Activated naive CD4-positive, alpha-beta T cell treated with anti-CD3 and anti-CD28 coated beads for 36 hours (primary cell): ENCODE results near the gene SLC4A9. TPM values are rescaled to one million over a fixed set of nuclear protein-coding genes. Genes with fewer than 3 reads are reported as not detected.
"Not testable (repeated sequence)": the region's sequence is repeated elsewhere in the genome, so short reads cannot be mapped to it uniquely, and the experiment has no call there.

Source experiments
- CTCF ChIA-PET: fragments of 350-600 bp; sonication (Branson Sonifier 250); formaldehyde crosslinking; loops from one replicate; lab custom pipeline; 2021; ENCODE audit warnings: antibody characterized with exemption; lab: Charles Lee
- DNase-seq: peaks from one replicate; pipeline ENCODE4 v3.0.0-alpha.2; 2020
- H3K27ac Mint-ChIP-seq: one replicate; pipeline ENCODE4 v1.8.0; 2021; ENCODE audit warnings: mild to moderate bottlenecking, mixed read lengths
- H3K27me3 Mint-ChIP-seq: one replicate; pipeline ENCODE4 v1.8.0; 2021; ENCODE audit warnings: low read depth, mixed read lengths
- H3K36me3 Mint-ChIP-seq: one replicate; pipeline ENCODE4 v1.8.0; 2021; ENCODE audit warnings: low read depth, mixed read lengths
- H3K4me1 Mint-ChIP-seq: one replicate; pipeline ENCODE4 v1.8.0; 2021; ENCODE audit warnings: low read depth, mixed read lengths
- H3K4me3 Mint-ChIP-seq: one replicate; pipeline ENCODE4 v1.8.0; 2021; ENCODE audit warnings: mild to moderate bottlenecking, moderate library complexity, mixed read lengths
- H3K9me3 Mint-ChIP-seq: one replicate; pipeline ENCODE4 v1.8.0; 2021; ENCODE audit warnings: mixed read lengths
- intact Hi-C: fragments of 100-400 bp; cut with micrococcal nuclease; formaldehyde crosslinking; loops from one replicate; pipeline ENCODE4 v1.15.1; 2023
- total RNA-seq, 2 experiments: library from RNA; stranded (reverse); gene quantifications; one replicate each; pipeline ENCODE4 v1.2.3, GENCODE V29; 2021

Gene SLC4A9
- total RNA-seq, 2 experiments from 2014 or later = 0.07 to 0.12 TPM

DNA sequence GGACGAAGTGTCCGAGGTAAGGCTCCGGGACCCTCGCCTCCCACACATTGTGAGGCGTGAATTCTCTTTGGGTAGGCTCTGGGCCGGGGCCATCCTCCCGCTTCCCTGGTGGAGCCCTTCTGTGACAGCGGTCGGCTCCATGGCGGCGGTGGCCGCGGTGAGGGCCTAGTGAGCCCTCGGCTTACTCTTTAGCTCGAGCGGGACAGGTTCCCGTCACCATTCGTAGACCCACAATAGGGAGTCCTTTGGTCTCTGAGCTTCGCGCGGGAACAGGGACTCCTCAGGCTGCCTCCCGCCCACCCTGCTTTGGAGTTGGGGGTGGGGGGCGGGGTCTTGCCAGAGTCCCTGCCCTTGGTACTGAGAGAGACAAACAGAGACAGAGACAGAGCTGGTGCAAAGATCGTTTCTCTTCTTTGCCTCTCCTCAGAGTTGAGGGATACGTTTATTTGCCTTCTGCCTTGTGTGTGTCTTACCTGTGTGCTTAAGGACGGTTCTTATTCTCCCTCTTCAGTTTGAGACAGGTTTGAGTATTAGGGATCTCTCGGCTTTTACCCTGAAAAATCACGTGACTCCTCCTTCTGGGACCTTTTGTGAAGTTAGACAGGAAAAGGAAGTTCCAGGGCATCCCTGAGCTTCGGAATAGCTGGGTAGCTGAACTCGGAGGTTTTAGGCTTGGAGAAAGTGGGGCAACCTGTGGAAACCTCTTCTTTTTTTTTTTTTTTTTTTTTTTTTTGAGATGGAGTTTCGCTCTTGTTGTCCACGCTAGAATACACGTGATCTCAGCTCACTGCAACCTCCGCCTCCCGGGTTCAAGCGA, 42.5 kb downstream of the SLC4A9 start:
- Mint-ChIP-seq H3K36me3 (peaks cover 11% of the 10 kb centered on the region), H3K4me1 (peaks cover 39% of the 10 kb centered on the region), H3K9me3 (no peaks in the 10 kb centered on the region), H3K4me3 (no peak overlapping the region), H3K27ac (no peak overlapping the region), H3K27me3 (no peaks in the 10 kb centered on the region)
- intact Hi-C loops = loop anchor here (5.0 kb wide), 3 partner anchors 295 to 1215 kb away; partner anchors contain the start of genes DIAPH1 and UBE2D2
- CTCF ChIA-PET = interaction anchor here (0.7 to 2.4 kb wide), 6 partner anchors 29 to 243 kb away, joined by 3 to 18 read pairs (median 4); partner anchors contain the start of genes CD14 and EIF4EBP3
- DNase-seq = peak; percentile 49

DNA sequence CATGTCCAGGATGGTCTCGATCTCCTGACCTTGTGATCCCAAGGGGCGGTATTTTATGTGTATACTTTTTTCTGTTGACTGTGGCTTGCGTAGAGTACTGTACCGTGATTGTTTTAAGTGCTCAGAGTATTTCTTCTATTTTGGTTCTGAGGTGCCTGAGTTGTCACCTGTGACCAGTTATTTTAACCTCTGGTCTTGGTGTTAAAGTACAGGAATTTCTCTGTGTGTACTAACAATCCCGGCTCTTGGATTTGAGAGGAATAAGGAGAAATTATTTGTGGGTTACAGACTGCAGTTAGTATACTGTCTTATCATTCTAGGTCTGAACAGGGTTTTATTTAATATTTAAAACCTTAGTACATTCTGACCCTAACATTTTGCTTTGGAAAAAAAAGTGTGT, 43.6 kb downstream of the SLC4A9 start:
- H3K27ac Mint-ChIP-seq = peak overlapping the region; percentile 53
- H3K4me1 Mint-ChIP-seq = peaks cover 44% of the 10 kb centered on the region
- H3K9me3 Mint-ChIP-seq = no peaks in the 10 kb centered on the region
- H3K4me3 Mint-ChIP-seq = no peak overlapping the region
- CTCF ChIA-PET = interaction anchor here (0.7 kb wide), 4 partner anchors 15 to 236 kb away, joined by 3 to 6 read pairs (median 3); no protein-coding TSS in a partner anchor
- intact Hi-C loops = loop anchor here (5.0 kb wide), 3 partner anchors 296 to 1214 kb away; partner anchors contain the start of genes DIAPH1 and UBE2D2
- H3K27me3 Mint-ChIP-seq = no peaks in the 10 kb centered on the region
- H3K36me3 Mint-ChIP-seq = peaks cover 11% of the 10 kb centered on the region
- DNase-seq = no peak

DNA sequence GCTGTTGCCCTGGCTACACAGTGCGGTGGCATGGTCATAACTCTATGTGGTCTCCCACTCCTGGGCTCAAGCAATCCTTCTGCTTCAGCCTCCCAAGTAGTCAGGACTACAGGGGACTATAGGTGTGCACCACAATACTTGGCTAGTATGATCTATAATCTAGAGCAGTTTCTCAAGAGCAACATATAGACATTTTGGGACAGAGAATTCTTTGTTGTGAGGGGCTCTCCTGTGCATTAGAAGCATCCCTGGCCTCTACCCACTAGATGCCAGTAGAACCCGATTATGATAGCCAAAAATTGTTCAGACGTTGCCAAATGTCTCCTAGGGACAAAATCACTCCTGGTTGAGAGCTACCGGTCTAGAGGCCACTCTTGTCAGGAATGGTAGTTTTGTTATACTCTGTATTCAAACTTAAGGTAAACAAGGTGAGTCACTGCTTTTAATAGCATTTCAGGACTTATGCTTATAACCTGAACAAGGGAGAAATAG, 48.8 kb downstream of the SLC4A9 start:
- Mint-ChIP-seq H3K4me1 (peaks cover 52% of the 10 kb centered on the region), H3K27me3 (no peaks in the 10 kb centered on the region), H3K36me3 (peaks cover 6% of the 10 kb centered on the region), H3K4me3 (no peak overlapping the region), H3K9me3 (no peaks in the 10 kb centered on the region), H3K27ac (peak overlapping the region; percentile 8)
- no peak for DNase-seq
- intact Hi-C loops = no loop called here
- CTCF ChIA-PET = no interaction called here

DNA sequence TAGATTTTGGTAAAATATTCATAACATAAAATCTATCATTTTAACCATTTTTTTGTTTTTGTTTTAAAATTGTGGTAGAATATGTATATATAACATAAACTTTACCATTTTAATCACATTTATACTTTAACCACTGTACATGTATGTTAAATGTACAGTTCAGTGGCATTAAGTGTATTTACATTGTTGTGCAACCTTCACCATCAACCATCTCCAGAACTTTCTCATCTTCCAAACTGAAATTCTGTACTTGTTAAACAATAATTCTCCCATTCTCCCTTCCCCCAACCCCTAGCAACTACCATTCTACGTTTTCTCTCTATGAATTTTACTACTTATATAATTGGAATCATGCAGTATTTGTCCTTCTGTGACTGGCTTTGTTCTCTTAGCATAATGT, 53.2 kb downstream of the SLC4A9 start:
- no peak for DNase-seq
- intact Hi-C loops = no loop called here
- H3K27ac Mint-ChIP-seq = no peak overlapping the region
- no peaks in the 10 kb centered on the region for H3K9me3 Mint-ChIP-seq
- H3K4me3 Mint-ChIP-seq = no peak overlapping the region
- peaks cover 12% of the 10 kb centered on the region for H3K36me3 Mint-ChIP-seq
- H3K27me3 Mint-ChIP-seq = no peaks in the 10 kb centered on the region
- H3K4me1 Mint-ChIP-seq = peaks cover 36% of the 10 kb centered on the region
- CTCF ChIA-PET = no interaction called here

DNA sequence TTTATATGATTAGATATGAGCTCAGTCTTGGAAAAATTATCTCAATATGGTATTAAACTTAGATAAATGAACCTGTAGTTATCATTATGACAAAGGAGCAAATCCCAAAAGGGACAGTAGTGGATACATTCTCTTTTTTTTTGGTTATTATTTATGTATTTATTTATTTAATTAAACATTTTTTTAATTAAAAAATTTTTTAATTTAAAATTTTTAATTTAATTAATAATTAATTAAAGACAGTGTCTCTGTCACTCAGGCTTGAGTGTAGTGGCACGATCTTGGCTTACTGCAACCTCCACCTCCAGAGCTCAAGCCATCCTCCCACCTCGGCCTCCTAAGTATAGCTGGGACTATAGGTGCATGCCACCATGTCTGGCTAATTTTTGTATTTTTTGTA, 57.2 kb downstream of the SLC4A9 start:
- Mint-ChIP-seq H3K4me3 (no peak overlapping the region), H3K36me3 (peaks cover 19% of the 10 kb centered on the region), H3K27ac (no peak overlapping the region), H3K27me3 (no peaks in the 10 kb centered on the region), H3K9me3 (no peaks in the 10 kb centered on the region), H3K4me1 (peaks cover 52% of the 10 kb centered on the region)
- no peak for DNase-seq
- CTCF ChIA-PET = no interaction called here
- intact Hi-C loops = no loop called here

DNA sequence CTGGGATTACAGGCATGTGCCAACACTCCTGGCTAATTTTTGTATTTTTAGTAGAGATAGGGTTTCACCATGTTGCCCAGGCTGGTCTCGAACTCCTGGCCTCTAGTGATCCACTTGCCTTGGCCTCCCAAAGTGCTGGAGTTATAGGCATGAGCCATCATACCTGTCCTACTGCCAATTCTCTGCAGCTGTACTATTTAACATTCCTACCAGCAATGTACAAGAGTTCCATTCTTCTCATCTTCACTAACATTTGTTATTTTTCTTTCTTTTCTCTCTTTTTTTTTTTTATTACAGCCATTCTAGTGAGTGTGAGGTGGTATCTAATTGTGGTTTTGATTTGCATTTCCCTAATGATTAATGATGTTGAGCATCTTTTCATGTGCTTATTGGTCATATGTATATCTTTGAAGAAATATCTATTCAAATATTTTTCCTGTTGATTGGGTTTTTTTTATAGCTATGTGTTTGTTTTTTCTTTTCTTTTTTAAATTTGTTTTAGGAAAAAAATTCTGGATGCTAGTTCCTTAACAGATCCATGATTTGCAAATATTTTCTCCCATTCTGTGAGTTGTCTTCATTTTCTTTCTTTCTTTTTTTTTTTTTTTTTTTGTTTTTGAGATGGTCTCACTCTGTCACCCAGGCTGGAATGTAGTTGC, 59.0 kb downstream of the SLC4A9 start:
- H3K27ac Mint-ChIP-seq = no peak overlapping the region
- H3K27me3 Mint-ChIP-seq = no peaks in the 10 kb centered on the region
- intact Hi-C loops = no loop called here
- H3K4me3 Mint-ChIP-seq = no peak overlapping the region
- H3K9me3 Mint-ChIP-seq = no peaks in the 10 kb centered on the region
- peaks cover 18% of the 10 kb centered on the region for H3K36me3 Mint-ChIP-seq
- H3K4me1 Mint-ChIP-seq = peaks cover 54% of the 10 kb centered on the region
- CTCF ChIA-PET = interaction anchor here (0.6 kb wide), 1 partner anchor 108 kb away, joined by 4 read pairs; no protein-coding TSS in a partner anchor
- no peak for DNase-seq

DNA sequence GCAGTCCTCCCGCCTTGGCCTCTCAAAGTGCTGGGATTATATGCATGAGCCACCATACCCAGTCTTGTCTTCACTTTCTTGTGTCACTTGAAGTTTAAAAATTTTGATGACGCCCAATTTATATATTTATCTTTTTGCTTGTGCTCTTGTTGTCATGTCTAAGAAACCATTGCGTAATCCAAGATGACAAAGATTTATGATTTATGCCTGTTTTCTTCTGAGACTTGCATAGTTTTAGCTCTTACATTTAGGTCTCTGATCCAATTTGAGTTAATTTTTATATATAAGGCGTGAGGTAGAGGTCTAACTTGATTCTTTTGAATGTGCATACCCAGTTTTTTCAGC, 60.2 kb downstream of the SLC4A9 start:
- CTCF ChIA-PET = no interaction called here
- DNase-seq = no peak
- no peaks in the 10 kb centered on the region for H3K9me3 Mint-ChIP-seq
- peaks cover 15% of the 10 kb centered on the region for H3K36me3 Mint-ChIP-seq
- H3K27me3 Mint-ChIP-seq = no peaks in the 10 kb centered on the region
- no peak overlapping the region for H3K27ac Mint-ChIP-seq
- H3K4me3 Mint-ChIP-seq = no peak overlapping the region
- peaks cover 53% of the 10 kb centered on the region for H3K4me1 Mint-ChIP-seq
- intact Hi-C loops = no loop called here

DNA sequence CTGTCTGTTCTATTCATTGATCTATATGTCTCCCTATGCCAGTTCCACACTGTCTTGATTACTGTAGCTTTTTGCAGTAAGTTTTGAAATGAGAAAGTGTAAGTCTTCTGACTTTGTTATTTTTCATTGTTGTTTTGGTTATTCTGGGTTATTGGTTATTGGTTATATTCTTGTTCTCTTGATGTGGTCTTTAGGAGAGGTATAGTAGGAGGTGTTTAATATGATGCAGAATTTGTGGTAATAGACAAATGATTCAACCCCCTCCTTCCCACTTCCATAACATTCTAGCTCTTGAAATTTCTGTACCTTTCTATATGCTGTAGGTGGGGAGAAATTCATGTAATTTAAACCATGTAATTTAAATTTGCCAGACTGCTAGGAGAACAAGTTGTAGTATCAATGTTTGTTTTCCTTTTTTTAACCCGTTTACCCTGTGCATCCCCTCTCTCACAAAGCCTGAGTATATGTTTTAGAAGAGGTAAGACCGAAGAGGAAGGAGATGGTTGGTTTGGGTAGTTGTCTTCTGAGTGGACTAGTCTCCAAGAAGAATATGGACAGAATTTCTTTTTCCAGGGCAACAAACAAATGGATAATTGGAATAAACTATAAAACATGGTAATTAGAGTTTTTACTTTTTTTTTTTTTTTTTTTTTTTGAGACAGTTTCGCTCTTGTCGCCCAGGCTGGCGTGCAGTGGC, 60.8 kb downstream of the SLC4A9 start:
- DNase-seq = no peak
- intact Hi-C loops = no loop called here
- H3K4me1 Mint-ChIP-seq = peaks cover 53% of the 10 kb centered on the region
- CTCF ChIA-PET = no interaction called here
- H3K9me3 Mint-ChIP-seq = no peaks in the 10 kb centered on the region
- H3K4me3 Mint-ChIP-seq = no peak overlapping the region
- H3K27me3 Mint-ChIP-seq = no peaks in the 10 kb centered on the region
- H3K27ac Mint-ChIP-seq = peak overlapping the region; percentile 1
- H3K36me3 Mint-ChIP-seq = peaks cover 14% of the 10 kb centered on the region

DNA sequence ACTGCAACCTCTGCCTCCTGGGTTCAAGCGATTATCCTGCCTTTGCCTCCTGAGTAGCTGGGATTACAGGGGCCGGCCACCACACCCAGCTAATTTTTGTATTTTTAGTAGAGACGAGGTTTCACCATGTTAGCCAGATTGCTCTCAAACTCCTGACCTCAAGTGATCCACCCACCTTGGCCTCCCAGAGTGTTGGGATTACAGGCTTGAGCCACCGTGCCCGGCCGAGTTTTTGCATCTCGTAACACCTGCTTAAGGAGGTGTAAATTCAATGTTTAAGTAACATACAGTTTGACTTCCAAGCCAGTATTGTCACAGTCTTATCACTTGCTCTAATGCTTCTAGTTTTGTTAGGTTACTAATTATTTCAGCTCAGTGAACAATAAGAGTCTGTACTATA, 61.4 kb downstream of the SLC4A9 start:
- H3K9me3 Mint-ChIP-seq, H3K36me3 Mint-ChIP-seq, intact Hi-C loops, H3K27me3 Mint-ChIP-seq, H3K27ac Mint-ChIP-seq, H3K4me3 Mint-ChIP-seq, CTCF ChIA-PET, DNase-seq: not testable (repeated sequence)
- peaks cover 49% of the 10 kb centered on the region for H3K4me1 Mint-ChIP-seq

DNA sequence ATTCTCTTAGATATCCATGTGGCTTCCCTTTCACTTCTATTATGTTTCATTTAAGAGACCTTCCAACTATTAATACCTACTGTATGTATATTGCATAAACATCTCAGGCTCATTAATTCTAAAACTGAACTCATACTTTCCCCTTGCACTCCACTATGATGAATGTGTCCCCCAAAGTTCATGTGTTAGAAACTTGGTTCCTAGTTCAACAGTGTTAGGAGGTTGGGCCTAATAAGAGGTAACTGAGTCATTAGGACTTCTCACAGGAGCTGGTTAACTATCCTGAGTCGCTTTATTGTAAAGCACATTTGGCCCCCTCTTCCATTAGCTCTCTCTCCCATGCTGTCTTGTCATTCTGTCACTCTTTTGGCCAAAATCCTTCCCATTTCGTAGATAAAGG, 63.6 kb downstream of the SLC4A9 start:
- H3K36me3 Mint-ChIP-seq = peaks cover 9% of the 10 kb centered on the region
- no peaks in the 10 kb centered on the region for H3K9me3 Mint-ChIP-seq
- H3K4me1 Mint-ChIP-seq = peaks cover 43% of the 10 kb centered on the region
- no peak overlapping the region for H3K4me3 Mint-ChIP-seq
- CTCF ChIA-PET = no interaction called here
- no peaks in the 10 kb centered on the region for H3K27me3 Mint-ChIP-seq
- no peak overlapping the region for H3K27ac Mint-ChIP-seq
- intact Hi-C loops = no loop called here
- no peak for DNase-seq

DNA sequence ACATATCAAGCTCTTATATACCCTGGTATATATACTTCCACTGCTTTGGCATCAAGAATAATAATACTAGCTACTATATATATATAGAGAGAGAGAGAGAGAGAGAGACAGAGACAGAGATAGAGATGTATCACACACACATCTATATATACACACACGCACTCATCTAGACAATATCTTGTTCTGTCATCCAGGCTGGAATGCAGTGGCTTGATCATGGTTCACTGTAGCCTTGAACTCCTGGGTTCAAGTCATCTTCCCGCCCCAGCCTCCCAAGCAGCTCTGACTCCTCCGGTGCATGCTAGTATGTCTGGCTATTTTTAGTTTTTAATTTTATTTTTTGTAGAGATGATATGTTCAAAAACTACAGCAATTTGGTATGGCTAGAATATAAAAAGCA, 64.1 kb downstream of the SLC4A9 start:
- intact Hi-C loops = no loop called here
- H3K4me3 Mint-ChIP-seq = no peak overlapping the region
- CTCF ChIA-PET = interaction anchor here (0.6 kb wide), 1 partner anchor 16 kb away, joined by 3 read pairs; no protein-coding TSS in a partner anchor
- H3K9me3 Mint-ChIP-seq = no peaks in the 10 kb centered on the region
- no peak overlapping the region for H3K27ac Mint-ChIP-seq
- no peak for DNase-seq
- peaks cover 39% of the 10 kb centered on the region for H3K4me1 Mint-ChIP-seq
- no peaks in the 10 kb centered on the region for H3K27me3 Mint-ChIP-seq
- H3K36me3 Mint-ChIP-seq = peaks cover 9% of the 10 kb centered on the region
